AG10803 (cell line): ENCODE results near the gene SCG3.

ENCODE experiments used
- DNase-seq: peaks from one replicate; pipeline ENCODE4 v3.0.0; 2010; ENCODE audit warnings: low read depth
- H3K4me3 ChIP-seq: 2 replicates; pipeline ENCODE4 v1.5.1; 2011; ENCODE audit warnings: mild to moderate bottlenecking, low read length, control low read depth
- TF ChIP-seq, protein P1 (sequence below): conservative IDR thresholded peaks from 2 replicates; pipeline ENCODE4 v1.5.1; 2011; ENCODE audit warnings: mild to moderate bottlenecking, low read length, control low read depth, inconsistent platforms

Gene SCG3

GRCh38 chr15:51702710-51703109 lies 21.4 kb downstream of the SCG3 start:
- TF ChIP-seq, protein P1, sequence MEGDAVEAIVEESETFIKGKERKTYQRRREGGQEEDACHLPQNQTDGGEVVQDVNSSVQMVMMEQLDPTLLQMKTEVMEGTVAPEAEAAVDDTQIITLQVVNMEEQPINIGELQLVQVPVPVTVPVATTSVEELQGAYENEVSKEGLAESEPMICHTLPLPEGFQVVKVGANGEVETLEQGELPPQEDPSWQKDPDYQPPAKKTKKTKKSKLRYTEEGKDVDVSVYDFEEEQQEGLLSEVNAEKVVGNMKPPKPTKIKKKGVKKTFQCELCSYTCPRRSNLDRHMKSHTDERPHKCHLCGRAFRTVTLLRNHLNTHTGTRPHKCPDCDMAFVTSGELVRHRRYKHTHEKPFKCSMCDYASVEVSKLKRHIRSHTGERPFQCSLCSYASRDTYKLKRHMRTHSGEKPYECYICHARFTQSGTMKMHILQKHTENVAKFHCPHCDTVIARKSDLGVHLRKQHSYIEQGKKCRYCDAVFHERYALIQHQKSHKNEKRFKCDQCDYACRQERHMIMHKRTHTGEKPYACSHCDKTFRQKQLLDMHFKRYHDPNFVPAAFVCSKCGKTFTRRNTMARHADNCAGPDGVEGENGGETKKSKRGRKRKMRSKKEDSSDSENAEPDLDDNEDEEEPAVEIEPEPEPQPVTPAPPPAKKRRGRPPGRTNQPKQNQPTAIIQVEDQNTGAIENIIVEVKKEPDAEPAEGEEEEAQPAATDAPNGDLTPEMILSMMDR = no peak
- no peak for DNase-seq
- no peak overlapping the region for H3K4me3 ChIP-seq

DNA sequence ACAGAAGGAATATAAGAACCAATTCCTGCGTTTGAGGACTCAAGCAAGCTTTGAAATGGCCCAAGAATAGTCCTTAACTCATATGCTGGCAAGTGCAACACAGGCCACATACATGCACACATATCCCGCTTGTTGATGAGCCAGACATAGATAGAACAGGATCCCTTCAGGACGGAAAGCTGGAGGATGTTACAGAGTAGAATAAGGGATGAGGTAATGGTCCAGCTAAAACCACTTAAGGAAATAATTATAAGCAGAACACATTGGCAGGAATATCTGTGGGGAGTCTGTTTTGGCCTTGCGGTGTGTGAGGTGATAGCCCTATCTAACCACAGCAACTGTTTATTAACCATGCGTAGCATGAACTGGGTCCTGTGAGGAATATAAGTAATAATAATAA lies 25.0 kb downstream of the SCG3 start:
- H3K4me3 ChIP-seq = no peak overlapping the region
- TF ChIP-seq, protein P1 = no peak
- peak; percentile 72 for DNase-seq

DNA sequence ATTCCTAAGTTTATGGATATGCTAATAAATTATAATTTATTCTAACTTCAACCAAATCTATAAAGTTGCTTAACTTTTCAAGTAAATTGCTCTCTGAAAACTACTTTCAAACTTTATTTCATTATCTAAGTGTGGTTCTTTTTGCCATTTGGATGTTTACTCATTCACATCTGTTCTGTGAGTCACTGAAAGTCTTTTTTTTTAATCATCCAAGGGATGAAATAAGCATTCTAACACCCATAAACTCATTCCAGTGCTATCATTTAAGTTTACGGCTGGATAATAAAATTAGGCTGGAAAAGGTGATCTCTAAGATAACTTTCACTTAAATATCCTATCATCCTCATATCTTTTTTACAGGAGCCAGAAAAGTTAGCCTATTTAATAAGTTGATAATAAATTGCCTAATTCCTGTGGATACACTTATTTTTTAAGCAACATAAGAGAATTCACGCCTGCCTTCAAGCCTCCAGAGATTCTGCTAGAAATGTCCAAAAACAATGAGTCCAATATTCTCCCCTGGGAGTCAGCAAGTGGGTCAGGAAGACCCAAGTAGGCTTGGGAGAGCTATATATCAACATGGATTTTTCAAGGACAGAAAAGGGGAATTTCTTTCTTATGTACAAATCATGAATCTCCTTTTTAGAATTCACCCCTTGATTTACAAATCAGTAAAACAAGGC lies 25.8 kb downstream of the SCG3 start:
- TF ChIP-seq, protein P1 = no peak
- peak; percentile 21 for DNase-seq
- H3K4me3 ChIP-seq = no peak overlapping the region

GRCh38 chr15:51708013-51708412 lies 26.7 kb downstream of the SCG3 start:
- H3K4me3 ChIP-seq = no peak overlapping the region
- DNase-seq = peak; percentile 13
- TF ChIP-seq, protein P1 = no peak

DNA sequence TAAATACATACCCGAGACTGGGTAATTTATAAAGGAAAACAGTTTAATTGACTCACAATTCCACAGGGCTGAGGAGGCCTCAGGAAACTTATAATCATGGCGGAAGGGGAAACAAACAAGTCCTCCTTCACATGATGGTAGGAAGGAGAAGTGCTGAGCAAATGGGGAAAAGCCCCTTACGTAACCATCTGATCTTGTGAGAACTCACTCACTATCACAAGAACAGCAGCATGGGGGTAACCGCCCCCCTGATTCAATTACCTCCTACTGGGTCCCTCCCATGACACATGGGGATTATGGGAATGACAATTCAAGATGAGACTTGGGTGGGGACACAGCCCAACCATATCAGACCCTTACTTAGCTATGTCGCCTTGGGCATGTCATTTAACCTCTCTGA lies 27.7 kb downstream of the SCG3 start:
- TF ChIP-seq, protein P1 = no peak
- no peak overlapping the region for H3K4me3 ChIP-seq
- no peak for DNase-seq

- DNase-seq = no peak
- TF ChIP-seq, protein P1 = no peak
- no peak overlapping the region for H3K4me3 ChIP-seq
These were observed 32.9 kb downstream of the SCG3 start for GRCh38 chr15:51714162-51714561.

DNA sequence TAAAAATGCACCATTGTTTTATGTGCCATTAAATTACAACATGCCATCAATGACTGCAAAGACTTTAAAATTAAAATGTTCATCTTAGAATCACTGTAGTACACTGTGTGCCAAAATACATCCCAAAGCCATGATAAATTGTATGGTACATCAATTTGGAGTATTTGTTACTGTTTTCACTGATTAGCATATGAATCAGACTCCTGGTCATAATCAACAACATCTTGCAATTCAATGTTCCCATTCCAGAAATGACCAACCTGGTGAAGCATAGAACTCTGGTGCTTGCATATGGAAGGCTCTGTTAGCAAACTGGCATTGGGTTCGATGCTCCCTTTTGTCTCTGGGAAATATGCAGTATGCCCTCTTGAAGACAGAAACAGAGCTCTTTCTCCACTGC lies 33.6 kb downstream of the SCG3 start:
- DNase-seq = no peak
- no peak overlapping the region for H3K4me3 ChIP-seq
- TF ChIP-seq, protein P1 = no peak
